ENCODE measurements around the gene ZBTB24.
A peak's percentile ranks its signal among the peaks of the same experiment; 100 is the strongest.

DNA sequence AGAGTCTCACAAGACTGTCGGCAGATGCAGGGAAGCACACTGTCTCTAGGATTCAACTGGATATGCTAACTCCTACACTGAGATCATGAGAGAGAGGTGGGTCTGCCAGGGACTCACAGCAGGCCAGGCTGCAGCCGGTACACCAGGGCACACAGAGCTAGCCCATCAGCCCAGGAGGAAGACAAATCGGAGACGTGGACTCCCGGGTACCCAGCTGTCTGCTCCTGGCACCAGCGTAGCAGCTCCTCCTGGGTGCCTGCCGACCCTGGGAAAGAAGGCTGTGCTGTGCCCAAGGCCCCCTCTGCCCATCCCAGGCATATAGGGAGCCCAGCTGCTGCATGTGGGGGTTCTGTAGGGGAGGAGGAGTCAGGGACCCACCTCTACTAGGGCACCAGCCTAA, 34.4 kb downstream of the ZBTB24 start:
- TF ChIP-seq POLR2A (IDR thresholded peaks at IDR 0.05) (no peak), POLR2AphosphoS5 (IDR thresholded peaks at IDR 0.05) (peak in 1 of 3 donors; percentile 40)
- TF ChIP-seq, protein P1, sequence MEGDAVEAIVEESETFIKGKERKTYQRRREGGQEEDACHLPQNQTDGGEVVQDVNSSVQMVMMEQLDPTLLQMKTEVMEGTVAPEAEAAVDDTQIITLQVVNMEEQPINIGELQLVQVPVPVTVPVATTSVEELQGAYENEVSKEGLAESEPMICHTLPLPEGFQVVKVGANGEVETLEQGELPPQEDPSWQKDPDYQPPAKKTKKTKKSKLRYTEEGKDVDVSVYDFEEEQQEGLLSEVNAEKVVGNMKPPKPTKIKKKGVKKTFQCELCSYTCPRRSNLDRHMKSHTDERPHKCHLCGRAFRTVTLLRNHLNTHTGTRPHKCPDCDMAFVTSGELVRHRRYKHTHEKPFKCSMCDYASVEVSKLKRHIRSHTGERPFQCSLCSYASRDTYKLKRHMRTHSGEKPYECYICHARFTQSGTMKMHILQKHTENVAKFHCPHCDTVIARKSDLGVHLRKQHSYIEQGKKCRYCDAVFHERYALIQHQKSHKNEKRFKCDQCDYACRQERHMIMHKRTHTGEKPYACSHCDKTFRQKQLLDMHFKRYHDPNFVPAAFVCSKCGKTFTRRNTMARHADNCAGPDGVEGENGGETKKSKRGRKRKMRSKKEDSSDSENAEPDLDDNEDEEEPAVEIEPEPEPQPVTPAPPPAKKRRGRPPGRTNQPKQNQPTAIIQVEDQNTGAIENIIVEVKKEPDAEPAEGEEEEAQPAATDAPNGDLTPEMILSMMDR (IDR thresholded peaks at IDR 0.05 in 8 of 11, conservative IDR thresholded peaks at IDR 0.05 in 3 of 11), result no peak

Measured in spleen (tissue), 7 donors.